RWPE1 (cell line): ENCODE results near the gene LHFPL2.
"Not testable (repeated sequence)": the region's sequence is repeated elsewhere in the genome, so short reads cannot be mapped to it uniquely, and the experiment has no call there.

ENCODE experiments used
- CTCF ChIA-PET: fragments of 350-600 bp; sonication (Branson Sonifier 250); formaldehyde crosslinking; extraction: SDS; loops from one replicate; lab custom pipeline; 2021; lab: Yijun Ruan, JAX
- POLR2A ChIA-PET: fragments of 400-600 bp; formaldehyde crosslinking; extraction: SDS; loops from one replicate; lab custom pipeline; 2020; ENCODE audit warnings: antibody characterized with exemption; ENCODE audit not compliant: low non-redundant PET; lab: Yijun Ruan, JAX
- DNase-seq: peaks from one replicate; pipeline ENCODE4 v3.0.0; 2012; ENCODE audit warnings: low spot score
- H3K27ac ChIP-seq: fragments of 450-650 bp; 2 replicates; pipeline ENCODE4 v1.5.1; 2017
- TF ChIP-seq, protein P1 (sequence below): fragments of 450-650 bp; conservative IDR thresholded peaks from 2 replicates; pipeline ENCODE4 v1.5.1; 2017; ENCODE audit warnings: low read depth, mild to moderate bottlenecking

Gene LHFPL2

DNA sequence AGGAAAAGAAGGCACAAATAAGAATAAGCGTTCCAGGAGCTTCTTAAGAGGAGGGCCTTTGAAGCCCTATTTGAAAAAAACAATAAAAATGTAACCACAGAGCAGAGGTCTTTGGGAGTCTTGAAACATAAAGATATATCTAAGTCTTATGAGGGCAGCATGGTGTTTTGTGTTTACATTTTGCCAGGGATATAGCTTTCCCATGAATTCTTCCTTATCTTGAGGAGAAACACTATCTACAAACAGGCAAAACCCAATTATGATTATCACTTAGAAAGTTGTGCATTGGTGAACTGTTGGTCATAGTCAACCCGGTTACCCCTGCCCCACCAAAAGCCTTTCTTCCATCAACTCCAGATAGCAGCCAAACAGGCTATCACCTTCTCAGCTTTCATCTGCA, 23.6 kb upstream of the LHFPL2 start:
- CTCF ChIA-PET: interaction anchor here (0.5 to 0.7 kb wide), 2 partner anchors 240 to 617 kb away, joined by 3 to 5 read pairs; no protein-coding TSS in a partner anchor
- POLR2A ChIA-PET: no interaction called here

DNA sequence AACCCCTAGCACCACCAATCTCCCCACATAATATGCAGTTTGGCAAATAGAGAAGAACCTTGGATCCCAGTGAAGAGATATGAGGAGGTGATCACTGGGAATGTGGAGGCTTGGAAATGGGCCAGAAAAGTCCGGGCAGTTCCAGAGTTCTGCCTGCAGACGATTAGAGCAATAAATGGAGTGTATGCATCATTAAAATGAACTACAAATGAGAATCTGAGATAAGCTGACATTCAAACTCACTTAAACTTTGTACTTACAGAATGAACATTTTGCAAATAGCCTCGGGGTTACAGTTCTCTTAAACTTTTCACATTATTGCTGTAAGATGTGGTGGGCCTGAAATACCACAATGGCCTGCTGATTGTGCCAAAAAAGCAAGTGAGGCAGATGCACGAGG, 23.0 kb upstream of the LHFPL2 start:
- CTCF ChIA-PET: no interaction called here

More for the DNA sequence above, 23.6 kb upstream of the LHFPL2 start:
- no peak for DNase-seq
- H3K27ac ChIP-seq: no peak overlapping the region
- TF ChIP-seq, protein P1, sequence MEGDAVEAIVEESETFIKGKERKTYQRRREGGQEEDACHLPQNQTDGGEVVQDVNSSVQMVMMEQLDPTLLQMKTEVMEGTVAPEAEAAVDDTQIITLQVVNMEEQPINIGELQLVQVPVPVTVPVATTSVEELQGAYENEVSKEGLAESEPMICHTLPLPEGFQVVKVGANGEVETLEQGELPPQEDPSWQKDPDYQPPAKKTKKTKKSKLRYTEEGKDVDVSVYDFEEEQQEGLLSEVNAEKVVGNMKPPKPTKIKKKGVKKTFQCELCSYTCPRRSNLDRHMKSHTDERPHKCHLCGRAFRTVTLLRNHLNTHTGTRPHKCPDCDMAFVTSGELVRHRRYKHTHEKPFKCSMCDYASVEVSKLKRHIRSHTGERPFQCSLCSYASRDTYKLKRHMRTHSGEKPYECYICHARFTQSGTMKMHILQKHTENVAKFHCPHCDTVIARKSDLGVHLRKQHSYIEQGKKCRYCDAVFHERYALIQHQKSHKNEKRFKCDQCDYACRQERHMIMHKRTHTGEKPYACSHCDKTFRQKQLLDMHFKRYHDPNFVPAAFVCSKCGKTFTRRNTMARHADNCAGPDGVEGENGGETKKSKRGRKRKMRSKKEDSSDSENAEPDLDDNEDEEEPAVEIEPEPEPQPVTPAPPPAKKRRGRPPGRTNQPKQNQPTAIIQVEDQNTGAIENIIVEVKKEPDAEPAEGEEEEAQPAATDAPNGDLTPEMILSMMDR: no peak

DNA sequence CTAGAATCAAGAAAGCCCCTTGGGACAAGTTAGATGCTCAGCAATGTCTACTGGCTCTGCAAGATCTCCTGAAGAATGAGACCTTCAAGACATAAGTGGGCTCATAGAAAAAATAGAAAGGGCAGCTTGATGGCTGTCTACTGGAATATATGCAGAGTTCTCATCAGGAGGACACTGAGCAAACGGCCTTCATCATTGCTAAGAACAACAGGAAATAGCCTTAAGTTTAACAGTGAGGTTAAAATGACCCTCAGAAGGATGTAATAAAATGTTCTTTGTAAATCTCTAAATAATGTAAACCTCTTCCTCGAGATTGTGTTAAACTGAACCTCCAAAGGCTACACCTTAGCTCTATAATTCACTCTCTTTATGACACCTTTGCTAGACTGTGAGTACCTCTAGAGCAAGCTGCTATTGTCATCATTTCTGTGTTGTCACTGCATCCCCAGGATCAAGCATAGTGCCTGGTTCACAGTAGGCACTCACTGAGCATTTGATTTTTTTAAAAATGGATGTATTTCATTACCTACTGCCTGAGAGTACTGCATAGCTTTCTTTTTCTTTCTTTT, 22.2 kb upstream of the LHFPL2 start:
- no peak for DNase-seq
- no peak overlapping the region for H3K27ac ChIP-seq
- CTCF ChIA-PET: interaction anchor here (0.6 kb wide), 1 partner anchor 953 kb away, joined by 5 read pairs; no protein-coding TSS in a partner anchor
- POLR2A ChIA-PET: no interaction called here
- TF ChIP-seq, protein P1: no peak

More for the DNA sequence above, 23.0 kb upstream of the LHFPL2 start:
- H3K27ac ChIP-seq: no peak overlapping the region
- POLR2A ChIA-PET: no interaction called here
- TF ChIP-seq, protein P1: no peak
- no peak for DNase-seq

DNA sequence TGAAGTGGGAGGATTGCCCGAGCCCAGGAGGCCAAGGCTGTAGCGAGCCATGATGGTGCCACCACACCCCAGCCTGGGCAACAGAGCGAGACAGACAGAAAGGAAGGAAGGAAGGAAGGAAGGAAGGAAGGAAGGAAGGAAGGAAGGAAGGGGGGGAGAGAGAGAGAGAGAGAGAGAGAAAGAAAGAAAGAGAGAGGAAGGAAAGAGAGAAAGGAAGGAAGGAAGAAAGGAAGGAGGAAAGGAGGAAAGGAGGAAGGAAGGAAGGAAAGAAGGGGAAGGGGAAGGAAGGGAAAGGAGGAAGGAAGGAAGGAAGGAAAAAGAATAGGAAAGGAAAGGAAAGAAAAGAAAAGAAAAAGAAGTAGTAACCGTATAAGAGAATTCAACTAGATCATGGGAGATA, 20.8 kb upstream of the LHFPL2 start:
- DNase-seq: no peak
- H3K27ac ChIP-seq: no peak overlapping the region
- ChIA-PET CTCF (no interaction called here), POLR2A (no interaction called here)
- TF ChIP-seq, protein P1: no peak

DNA sequence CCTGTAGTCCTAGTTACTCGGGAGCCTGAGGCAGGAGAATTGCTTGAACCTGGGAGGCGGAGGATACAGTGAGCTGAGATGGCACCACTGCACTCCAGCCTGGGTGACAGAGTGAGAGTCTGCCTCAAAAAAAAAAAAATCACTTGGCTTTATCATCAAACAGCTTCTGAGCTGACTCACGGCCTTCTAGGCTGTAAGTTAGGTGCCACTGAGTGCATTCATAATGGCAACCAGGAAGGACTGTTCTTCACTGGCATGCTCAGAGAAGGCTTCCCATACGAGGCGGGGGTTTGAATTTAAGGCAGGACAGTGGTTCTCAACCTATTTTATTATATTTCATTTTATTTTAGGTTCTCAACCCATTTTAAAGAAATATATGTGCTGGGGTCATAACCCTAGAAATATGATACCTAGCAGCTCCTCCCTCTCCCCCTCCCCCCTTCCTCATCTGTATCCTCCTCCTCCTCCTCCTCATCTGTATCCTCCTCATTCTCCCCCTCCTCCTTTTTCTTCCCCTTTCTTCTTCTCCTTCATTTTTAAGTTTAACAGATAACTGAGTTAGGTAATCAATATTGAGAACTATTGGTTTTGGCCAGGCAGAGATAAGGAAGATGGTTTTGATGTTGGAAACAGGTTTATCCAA, 19.0 kb upstream of the LHFPL2 start:
- H3K27ac ChIP-seq: no peak overlapping the region
- CTCF ChIA-PET: no interaction called here
- POLR2A ChIA-PET: no interaction called here
- peak; percentile 34 for DNase-seq
- TF ChIP-seq, protein P1: no peak

DNA sequence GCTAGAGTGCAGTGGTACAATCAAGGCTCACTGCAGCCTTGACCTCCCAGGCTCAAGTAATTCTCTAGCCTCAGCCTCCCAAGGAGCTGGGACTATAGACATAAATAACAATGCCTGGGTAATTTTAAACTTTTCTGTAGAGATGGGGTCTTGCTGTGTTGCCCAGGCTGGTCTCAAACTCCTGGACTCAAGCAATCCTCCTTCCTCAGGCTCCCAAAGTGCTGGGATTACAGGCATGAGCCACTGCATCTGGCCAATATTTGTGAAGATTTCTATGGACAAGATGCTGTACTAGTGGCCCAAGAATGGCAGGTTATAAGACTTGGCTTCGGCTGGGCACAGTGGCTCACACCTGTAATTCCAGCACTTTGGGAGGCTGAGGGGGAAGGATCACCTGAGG, 18.4 kb upstream of the LHFPL2 start:
- POLR2A ChIA-PET, DNase-seq, H3K27ac ChIP-seq: not testable (repeated sequence)
- CTCF ChIA-PET: interaction anchor here (0.9 kb wide), 1 partner anchor 318 kb away, joined by 3 read pairs; the partner anchor contains the start of gene ARSB

DNA sequence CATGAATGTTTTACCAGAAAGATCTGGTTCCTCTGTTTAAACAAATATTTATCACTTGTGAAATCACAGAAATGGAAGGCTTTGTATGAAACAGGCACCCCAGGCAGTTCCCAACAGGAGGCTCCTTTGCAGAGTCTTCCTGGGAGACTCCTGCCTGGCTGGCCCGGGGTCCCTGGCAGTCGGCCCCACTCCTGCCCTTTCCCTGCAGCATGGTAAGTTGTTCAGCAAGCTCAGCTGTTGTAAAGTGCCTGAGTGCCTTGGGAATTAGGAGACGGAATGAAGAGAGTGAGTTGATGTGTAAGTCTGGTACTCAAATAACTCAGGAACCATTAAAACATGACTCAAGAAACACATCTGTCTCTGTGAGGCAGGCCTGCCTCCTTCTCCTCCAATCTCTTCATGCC, 17.5 kb upstream of the LHFPL2 start:
- ChIA-PET POLR2A (no interaction called here), CTCF (interaction anchor here (0.9 kb wide), 1 partner anchor 319 kb away, joined by 3 read pairs; the partner anchor contains the start of gene ARSB)
- DNase-seq: no peak
- H3K27ac ChIP-seq: no peak overlapping the region
- TF ChIP-seq, protein P1: no peak
